Pons (tissue), 1 donor: ENCODE measurements around the gene MNT.
"Not testable (repeated sequence)": the region's sequence is repeated elsewhere in the genome, so short reads cannot be mapped to it uniquely, and the experiment has no call there.

ENCODE experiments used
- DNase-seq: peaks from one replicate; pipeline ENCODE4 v3.0.0-alpha.2; 2016; ENCODE audit warnings: low spot score

The MNT gene, protein sequence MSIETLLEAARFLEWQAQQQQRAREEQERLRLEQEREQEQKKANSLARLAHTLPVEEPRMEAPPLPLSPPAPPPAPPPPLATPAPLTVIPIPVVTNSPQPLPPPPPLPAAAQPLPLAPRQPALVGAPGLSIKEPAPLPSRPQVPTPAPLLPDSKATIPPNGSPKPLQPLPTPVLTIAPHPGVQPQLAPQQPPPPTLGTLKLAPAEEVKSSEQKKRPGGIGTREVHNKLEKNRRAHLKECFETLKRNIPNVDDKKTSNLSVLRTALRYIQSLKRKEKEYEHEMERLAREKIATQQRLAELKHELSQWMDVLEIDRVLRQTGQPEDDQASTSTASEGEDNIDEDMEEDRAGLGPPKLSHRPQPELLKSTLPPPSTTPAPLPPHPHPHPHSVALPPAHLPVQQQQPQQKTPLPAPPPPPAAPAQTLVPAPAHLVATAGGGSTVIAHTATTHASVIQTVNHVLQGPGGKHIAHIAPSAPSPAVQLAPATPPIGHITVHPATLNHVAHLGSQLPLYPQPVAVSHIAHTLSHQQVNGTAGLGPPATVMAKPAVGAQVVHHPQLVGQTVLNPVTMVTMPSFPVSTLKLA

DNA sequence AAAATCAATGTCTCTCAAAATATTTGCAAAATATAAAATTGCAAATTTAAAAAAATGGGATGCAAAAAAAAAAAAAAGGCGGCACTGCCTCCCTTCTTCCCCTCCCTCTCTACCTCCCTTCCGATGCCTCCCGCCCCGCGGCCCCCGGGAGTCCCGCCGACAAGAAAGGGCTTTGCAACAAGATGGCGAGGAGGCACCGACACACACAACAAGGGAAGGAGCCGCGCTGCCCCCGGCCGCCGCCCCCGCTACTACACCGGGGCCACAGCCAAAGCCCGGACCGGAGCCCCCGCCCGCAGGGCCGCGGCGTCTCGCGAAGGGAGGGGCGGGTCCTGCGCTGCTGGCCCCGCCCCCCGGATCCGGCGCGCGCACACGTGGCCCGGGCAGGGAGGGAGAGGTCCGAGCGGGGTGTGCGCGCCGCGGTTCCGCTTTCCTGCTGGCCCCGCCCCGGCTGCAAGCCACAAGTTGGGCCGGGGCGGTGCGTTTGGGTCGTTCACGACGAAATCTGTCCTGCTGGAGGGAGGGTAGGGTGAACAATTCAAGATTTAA, at the start of gene MNT:
MNT (minus strand) TSS at position 184 of the 549 bp plus-strand sequence. CDS start 348 bp downstream, outside the sequence.
- peak; percentile 92 for DNase-seq

DNA sequence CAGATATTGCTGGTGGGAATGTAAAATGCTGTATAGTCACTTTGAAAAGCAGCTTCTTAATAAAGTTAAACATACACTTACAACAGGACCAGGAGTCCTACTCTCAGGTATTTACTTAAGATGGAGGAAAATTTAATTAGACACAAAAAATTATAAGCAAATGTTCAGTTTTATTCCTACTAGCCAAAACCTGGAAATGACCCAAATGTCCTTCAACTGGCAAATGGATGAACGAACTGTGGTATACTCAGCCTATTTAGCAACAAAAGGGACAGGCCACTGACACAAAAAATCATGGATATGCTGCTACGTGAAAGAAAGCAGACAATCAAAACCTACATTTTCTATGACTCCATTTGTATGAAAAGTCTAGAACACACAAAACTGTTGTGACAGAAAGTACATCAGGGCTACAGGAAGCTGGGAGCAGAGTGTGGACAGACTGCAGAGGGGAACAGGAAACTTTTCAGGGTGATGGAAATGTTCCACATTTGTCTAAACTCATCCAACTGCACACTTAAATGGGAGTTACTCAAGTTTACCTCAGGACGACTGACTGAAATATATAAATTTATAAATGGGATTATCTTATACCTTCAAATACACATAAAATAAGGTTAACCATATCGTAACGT, 49.3 kb upstream of the MNT start:
- no peak for DNase-seq

DNA sequence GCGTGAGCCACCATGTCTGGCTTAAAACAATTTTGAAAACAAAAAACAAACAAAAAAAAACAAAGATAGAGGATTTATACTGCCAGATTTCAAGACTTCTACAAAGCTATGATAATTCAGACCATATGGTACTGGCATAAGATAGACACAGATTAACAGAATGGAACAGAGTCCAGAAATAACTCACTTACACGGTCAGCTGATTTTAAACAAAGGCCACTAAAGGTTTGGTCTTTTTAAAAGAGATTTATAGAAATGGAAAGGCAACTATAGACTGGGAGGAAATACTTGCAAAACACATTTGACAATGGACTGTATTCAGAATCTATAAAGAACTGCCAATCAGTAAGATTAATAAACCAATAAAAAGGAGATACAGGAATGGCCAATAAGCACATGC, 48.6 kb upstream of the MNT start:
- DNase-seq: no peak

DNA sequence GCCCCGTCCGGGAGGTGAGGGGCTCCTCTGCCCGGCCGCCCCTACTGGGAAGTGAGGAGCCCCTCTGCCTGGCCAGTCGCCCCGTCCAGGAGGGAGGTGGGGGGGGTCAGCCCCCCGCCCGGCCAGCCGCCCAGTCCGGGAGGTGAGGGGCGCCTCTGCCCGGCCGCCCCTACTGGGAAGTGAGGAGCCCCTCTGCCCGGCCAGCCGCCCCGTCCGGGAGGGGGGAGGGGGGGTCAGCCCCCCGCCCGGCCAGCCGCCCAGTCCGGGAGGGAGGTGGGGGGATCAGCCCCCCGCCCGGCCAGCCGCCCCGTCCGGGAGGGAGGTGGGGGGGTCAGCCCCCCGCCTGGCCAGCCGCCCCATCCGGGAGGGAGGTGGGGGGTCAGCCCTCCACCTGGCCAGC, 46.6 kb upstream of the MNT start:
- DNase-seq: not testable (repeated sequence)

DNA sequence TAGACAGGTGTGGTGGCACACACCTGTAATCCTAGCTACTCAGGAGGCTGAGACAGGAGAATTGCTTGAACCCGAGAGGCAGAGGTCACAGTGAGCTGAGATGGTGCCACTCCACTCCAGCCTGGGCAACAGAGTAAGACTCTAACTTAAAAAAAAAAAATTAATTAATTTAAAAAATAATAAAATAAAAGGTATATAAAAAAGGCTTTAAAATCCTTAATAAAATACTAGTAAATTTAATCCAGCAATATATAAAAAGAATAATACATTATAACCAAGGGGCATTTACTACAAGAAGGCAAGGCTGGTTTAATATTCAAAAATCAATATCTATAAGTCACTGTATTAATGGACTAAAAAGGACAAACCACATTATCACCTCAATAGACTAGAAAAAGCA, 44.8 kb upstream of the MNT start:
- no peak for DNase-seq

DNA sequence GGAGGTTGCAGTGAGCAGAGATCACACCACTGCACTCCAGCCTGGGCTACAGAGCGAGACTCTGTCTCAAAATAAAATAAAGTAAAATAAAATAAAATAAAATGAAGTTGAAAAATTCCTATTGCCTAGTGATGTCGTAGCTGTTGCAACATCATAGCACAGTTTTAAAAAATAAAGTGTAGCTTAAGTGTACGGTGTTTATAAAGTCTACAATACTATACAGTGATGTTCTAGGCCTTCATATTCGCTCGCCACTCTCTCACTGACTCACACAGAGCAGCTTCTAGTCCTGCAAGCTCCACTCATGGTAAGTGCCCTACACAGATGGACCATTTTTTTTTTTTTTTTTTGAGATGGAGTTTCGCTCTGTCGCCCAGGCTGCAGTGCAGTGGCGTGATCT, 43.5 kb upstream of the MNT start:
- no peak for DNase-seq

DNA sequence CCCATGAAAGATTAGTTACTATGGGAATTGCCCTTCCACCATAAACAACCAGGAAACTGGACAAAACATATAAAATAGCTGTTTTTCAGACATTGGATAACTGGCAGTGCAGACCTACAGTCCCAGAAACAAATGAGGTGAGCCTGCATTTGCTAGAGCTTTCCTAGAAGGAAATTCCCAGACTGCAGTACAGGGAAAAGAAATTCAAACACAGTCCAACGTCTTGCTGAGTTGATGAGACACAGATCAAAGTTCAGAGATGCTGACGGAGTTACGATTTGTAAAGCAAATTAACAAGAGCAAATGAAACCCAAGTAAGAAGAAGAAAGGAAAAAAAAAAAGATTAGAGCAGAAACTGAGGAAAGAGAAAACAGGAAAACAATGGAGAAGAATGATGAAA, 41.3 kb upstream of the MNT start:
- no peak for DNase-seq

DNA sequence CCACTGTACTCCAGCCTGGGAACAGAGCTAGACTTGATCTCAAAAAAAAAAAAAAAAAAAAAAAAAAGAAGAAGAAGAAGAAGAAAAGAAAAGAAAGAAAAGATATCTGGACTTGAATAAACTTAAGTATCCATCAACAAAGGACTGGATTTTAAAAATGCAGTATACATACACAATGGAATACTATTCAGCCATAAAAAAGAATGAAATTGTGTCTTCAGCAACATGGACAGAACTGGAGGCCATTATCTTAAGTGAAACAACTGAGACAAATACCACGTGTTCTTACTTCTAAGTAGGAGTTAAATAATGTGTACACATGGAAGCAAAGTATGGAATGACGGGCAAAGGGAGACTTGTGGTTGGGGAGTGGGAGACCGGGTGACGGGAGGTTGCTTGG, 40.1 kb upstream of the MNT start:
- DNase-seq: no peak

DNA sequence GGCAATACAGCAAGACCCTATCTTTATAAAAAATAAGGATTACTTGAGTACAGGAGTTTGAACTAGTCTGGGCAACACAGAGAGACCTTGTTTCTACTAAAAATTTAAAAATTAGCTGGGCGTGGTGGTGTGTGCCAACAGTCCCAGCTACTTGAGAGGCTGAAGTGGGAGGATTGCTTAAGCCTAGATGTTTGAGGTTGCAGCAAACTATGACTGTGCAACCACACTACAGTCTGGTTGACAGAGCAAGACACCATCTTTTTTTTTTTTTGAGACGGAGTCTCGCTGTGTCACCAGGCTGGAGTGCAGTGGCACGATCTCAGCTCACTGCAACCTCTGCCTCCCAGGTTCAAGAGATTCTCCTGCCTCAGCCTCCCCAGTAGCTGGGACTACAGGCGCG, 39.1 kb upstream of the MNT start:
- DNase-seq: not testable (repeated sequence)

DNA sequence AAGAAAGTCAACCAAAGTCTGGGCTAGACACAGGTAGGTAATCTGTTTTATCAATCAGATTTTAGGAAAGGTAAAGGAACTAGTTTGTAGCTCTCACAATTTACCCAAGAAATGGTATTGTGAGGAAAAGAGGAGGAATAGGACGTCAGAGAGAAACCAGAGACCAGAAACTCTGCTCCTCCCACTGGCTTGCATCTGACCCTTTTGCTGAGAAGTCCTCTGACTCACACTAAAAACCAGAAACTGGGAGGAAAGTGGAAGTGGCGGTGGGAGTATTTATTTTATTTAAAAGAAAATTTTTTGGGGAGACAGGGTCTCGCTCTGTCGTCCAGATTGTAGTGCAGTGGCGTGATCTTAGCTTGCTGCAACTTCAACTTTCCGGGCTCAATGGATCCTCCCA, 38.0 kb upstream of the MNT start:
- no peak for DNase-seq

DNA sequence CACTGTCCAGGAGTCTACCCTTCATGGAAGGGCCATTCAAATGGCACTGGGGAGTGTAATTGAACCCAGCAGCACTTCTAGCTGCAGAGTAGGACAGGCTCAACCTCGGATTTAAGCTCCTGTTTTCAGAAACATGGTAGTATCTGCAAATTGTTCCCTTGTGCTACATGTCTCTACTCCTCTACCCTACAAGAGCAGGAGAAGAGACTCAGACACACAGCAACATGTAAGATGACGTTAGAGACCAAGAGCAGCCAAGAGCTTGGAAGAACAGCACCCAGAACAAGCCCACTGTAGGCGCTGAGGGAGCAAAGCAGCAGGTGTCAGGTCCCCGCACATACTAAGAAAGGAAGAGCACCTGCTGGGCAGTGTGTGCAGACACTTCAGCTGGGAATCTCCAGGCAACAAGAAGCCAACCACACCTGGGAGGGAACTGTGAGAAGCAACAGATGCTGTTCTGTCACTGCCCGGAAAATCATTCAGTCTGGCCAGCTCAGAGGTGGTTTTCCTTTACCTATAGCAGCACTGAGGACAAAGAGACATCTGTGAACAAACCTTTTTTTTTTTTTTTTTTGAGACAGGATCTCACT, 35.6 kb upstream of the MNT start:
- DNase-seq: no peak

DNA sequence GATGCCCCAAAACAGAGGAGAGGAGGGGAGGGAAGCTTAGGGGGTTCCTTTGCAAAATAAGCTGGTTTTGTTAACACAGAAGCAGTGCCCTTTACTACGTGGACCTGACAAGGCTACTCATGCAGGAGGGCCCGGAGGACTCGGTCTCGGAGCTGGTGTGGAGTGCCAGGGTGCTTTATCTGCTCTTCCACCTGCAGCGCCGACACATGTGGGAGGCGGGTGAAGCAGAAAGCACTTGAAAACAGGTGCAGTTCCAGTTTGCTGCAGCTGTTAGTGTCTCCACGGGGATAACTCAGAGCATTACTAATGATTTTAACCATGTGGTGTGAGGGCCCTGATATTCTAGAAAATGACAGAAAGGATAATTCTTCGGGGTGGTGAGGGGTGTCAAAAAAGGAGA, 35.0 kb upstream of the MNT start:
- no peak for DNase-seq

DNA sequence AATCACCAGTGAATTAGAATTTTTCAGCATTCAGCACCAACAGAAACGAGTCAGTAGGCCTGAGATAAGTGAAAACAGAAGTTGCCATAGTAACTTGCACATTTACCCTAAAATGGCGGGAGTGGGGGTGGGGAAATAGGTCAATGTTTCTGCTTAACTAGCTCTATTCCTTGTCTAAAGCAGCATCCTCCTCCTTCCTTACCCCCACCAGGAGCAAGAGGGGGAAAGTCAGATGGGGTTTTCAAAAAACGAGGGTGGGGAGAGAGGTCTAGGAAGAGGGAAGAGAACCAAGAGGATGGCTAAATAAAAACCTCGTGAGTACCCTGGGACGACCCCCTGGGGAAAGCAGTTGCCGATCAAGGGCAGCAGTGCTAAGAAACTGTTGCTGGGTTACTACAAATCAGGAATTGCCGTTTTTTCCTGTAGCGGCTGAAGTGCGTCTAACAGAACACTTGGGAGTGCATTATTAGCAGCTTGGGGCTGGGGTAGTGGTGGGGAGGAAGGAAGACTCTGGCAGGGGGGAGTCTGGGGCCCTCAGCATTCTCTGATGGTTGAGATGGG, 34.4 kb upstream of the MNT start:
- DNase-seq: no peak

DNA sequence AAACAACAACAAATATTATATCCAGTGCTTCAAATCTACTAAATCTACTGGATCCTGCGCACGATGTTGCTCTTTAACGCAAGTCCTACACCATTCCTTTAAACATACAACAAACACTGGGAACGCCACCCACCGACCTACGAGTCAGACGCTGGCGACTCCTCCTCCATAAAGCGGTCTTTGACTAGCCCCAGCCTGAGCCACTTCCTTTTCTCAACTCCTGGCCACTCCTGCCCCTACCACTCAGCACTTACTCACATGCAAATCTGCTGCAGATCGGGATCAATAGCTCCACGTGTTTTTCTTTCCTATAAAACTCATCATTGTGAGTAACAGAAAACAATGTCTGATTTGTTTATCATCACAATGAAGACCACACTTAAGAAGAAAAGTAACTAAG, 32.8 kb upstream of the MNT start:
- no peak for DNase-seq

DNA sequence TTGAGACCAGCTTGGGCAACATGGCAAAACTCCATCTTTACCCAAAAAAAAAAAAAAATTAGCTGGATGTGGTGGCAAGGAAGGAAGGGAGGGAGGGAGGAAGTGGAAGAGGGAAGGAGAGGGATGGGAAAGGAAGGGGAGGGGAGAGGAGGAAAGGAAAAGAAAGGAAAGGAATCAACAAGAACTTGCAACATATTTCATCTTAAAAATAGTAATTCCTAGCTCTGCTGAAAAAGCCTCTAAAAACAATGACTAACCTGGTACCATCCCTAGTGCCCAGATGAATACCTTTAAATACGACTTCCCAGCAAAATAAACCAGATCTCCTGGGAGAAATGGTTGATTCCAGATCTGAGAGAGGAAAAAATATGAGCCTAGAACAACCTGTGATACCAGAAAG, 27.1 kb upstream of the MNT start:
- DNase-seq: no peak

DNA sequence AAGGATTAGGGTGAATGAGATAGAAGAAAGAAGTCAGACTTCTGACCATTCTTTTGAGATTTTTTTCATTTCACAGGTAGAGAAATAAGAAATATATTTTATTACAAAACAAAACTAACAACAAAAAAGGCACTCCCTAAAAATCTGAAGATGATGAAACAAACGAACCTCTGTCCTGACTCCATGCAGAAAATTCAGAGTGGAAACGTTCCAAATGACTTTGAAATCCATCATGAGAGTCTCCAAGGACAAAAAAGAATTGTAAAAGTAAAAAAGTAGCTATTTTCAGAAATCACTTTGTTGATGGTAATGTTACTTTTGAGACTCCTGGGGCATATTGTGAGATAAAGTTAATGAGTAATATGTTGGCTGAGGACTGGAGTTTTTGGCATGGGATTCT, 26.4 kb upstream of the MNT start:
- DNase-seq: no peak

DNA sequence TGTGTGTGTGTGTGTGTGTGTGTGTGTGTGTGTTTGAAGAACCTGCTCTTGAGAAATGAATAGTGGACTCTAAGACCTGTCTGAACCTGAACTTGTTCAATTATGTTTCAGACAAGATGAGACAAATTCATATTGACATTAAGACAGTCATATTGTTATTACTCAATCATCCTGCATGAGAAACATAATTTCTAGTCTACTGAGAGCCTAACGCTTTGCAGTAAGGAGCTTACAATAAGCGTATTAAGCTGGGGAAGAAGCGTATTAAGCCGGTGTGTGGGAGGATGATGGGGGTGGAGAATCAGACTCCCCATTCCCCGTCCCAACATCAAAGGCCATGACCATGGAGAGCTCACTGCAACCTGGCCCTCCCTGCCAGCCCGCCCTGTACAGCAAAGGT, 22.4 kb upstream of the MNT start:
- no peak for DNase-seq

DNA sequence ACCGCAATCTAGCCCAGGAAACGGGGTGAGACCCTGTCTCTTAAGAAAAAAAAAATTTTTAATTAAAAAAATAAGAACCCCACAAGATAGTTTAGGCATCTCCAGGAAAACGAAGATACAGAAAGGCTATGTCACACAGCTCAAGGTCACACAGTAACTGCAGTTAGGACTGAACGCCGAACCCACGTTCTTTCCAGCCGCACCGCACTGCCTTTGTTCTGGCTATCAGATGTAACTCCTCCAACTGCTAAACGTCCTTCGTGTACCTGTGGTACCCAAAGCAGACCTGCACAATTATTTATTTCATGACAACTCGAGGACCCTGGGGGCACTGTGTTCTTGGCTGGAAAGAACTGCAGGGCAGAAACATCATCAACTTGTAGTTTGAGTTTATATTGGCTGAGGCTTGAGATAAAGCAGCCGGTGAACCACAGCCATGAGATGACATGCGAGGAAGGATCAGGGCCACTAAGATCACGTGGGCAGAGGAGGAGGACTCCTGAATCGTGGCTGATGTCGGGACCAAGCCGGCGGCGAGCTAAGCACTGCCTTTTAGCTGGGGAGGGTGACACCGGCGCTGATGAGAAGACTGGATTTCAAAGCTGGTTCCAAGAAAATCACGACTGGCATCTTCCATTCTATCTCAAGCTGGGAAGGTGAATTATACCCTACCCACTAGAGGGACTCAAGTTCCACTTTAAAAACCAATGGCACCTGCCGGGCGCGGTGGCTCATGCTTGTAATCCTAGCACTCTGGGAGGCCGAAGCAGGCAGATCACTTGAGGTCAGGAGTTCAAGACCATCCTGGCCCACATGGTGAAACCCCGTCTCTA, 20.7 kb upstream of the MNT start:
- no peak for DNase-seq

DNA sequence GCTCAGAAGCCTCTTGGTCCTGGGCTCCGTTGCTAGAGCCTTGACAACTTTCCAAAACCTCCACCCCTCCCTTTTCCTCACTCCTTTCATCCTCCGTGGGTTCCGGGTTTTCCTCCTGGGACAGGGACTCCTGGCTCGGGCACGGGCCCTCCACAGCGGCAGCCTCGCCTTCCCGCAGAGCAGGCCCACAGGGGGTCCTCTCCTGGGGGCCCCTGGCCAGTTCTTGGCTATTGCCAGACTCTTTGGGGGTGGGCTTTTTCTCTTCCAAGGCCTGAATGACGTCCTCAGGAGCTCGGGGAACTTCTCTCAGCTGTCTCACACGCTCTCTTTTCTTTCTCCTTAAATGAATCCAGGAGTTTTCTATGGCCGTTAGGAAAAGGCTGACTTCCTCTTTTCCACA, 19.3 kb upstream of the MNT start:
- no peak for DNase-seq

DNA sequence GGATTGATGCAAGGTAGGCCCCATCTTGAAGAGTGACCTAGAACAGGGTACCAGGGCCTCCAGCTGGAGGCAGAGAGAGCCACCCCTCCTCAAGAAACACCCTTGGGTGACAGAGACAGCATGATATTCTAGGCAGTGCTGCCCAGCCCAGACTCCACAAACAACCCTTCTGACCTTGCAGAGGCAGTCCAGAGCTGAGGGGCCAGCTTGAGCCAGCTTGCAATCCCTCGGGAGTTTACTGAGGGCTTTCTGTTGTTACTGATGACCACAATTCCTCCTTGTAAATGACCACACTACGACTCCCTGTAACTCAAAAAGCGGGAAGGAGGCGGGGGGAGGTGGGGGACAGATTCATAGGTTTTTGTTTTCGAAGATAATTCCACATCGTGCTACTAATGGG, 18.6 kb upstream of the MNT start:
- peak; percentile 41 for DNase-seq

DNA sequence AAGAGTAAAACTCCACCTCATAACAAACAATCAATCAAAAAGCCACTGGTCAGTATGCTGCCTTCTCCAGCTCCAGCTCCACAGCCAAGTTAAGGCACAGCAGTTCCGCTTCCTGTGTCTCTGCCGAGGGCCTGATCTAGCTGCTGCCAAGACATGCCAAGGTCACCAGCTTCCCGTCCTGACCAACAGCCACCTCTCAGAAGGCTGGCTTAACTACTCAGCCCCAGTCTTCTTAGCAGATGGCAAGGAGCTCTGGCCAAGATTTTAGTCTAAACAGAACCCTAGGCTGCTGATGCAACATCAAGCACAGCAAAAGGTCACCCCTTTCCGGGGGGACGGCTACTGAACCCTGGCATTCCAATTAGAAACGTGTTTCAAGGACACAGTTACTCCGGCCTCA, 17.7 kb upstream of the MNT start:
- DNase-seq: no peak
